GM12891 (cell line): ENCODE data around the gene TMED10.

Experiments used
- POLR2A ChIP-seq: IDR thresholded peaks from 2 replicates; pipeline ENCODE4 v1.6.1; 2011; ENCODE audit warnings: low read depth, low read length, control low read depth
- POLR2AphosphoS5 ChIP-seq: IDR thresholded peaks from 2 replicates; pipeline ENCODE4 v1.6.1; 2011; ENCODE audit warnings: low read depth, low read length, control low read depth
- TAF1 ChIP-seq: IDR thresholded peaks from 2 replicates; pipeline ENCODE4 v1.6.1; 2011; ENCODE audit warnings: low read depth, low read length, control low read depth

DNA sequence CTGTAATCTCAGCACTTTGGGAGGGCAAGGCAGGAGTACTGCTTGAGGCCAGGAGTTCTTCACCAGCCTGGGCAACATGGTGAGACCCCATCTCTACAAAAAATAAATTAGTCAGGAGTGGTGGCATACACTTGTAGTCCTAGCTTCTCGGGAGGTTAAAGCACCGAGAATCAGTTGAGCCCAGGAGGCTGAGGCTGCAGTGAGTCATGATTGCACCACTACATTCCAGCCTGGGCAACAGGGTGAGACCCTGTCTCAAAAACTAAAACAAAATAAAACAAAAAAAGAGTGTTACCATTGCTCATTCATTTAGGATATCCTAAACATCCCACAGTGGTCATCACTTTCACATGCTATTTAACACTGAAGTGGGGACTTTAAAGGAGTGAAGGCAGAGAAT is 57.4 kb downstream of the TMED10 start:
- TF ChIP-seq POLR2AphosphoS5 (no peak), TAF1 (no peak), POLR2A (no peak)
